Measurements from ENCODE around the gene DDX20. TPM values are rescaled to one million over a fixed set of nuclear protein-coding genes. Genes with fewer than 3 reads are reported as not detected.

Gene DDX20
- total RNA-seq, 1 donor from 2014 or later, result 18.6 TPM

DNA sequence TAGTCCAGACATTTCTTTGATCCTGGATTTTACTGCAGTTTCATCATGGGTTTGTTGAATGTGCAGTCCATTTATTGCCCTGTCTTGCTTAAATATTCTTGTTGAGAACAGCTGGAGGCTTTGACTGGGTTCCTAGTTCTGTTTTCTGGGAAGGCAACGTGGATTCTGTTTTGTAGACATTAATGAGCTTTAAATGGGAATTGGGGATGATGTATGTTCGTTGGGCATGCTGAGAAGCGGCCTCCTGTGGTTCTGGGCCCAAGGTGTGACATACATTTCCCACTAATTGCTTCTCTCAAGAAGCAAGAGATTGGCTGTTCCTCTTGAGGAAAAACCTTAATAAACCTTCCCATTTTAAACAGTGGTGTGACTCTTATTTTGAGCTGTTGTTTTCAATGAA lies 39.4 kb upstream of the DDX20 start:
- Mint-ChIP-seq H3K27ac (no peak overlapping the region), H3K9me3 (ENCODE audit: low read depth) (no peaks in the 10 kb centered on the region), H3K4me3 (ENCODE audit: low read depth) (no peak overlapping the region), H3K36me3 (ENCODE audit: insufficient read depth) (peaks cover 1% of the 10 kb centered on the region), H3K4me1 (ENCODE audit: low read depth) (no peaks in the 10 kb centered on the region), H3K27me3 (no peaks in the 10 kb centered on the region)
- TF ChIP-seq, protein P1, sequence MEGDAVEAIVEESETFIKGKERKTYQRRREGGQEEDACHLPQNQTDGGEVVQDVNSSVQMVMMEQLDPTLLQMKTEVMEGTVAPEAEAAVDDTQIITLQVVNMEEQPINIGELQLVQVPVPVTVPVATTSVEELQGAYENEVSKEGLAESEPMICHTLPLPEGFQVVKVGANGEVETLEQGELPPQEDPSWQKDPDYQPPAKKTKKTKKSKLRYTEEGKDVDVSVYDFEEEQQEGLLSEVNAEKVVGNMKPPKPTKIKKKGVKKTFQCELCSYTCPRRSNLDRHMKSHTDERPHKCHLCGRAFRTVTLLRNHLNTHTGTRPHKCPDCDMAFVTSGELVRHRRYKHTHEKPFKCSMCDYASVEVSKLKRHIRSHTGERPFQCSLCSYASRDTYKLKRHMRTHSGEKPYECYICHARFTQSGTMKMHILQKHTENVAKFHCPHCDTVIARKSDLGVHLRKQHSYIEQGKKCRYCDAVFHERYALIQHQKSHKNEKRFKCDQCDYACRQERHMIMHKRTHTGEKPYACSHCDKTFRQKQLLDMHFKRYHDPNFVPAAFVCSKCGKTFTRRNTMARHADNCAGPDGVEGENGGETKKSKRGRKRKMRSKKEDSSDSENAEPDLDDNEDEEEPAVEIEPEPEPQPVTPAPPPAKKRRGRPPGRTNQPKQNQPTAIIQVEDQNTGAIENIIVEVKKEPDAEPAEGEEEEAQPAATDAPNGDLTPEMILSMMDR (IDR thresholded peaks at IDR 0.05; ENCODE audit: unreplicated experiment), result no peak
- no peak for DNase-seq (ENCODE audit: low spot score, unreplicated experiment)

DNA sequence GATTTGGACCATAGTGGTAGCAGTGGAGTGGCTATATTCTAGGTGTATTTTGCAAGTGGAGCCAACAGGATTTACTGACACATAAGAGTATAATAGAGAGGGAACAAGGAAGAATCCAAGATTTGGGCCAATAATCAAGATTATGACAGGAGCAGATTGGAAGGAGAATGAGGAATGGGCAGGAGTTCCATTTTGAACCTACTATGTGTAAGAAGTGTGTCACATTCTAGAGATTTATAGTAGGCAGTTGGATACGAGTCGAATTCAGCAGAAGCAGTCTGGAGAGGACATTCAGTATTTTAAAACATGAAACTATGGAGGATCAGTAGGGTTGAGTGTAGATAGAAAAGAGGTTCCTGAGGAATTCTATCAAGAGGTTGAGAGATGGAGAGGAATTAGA lies 38.3 kb upstream of the DDX20 start:
- TF ChIP-seq, protein P1 (IDR thresholded peaks at IDR 0.05; ENCODE audit: unreplicated experiment), result no peak
- peaks cover 1% of the 10 kb centered on the region for H3K36me3 Mint-ChIP-seq (ENCODE audit: insufficient read depth)
- H3K27ac Mint-ChIP-seq, result no peak overlapping the region
- no peaks in the 10 kb centered on the region for H3K27me3 Mint-ChIP-seq
- H3K4me3 Mint-ChIP-seq (ENCODE audit: low read depth), result no peak overlapping the region
- no peak for DNase-seq (ENCODE audit: low spot score, unreplicated experiment)
- no peaks in the 10 kb centered on the region for H3K4me1 Mint-ChIP-seq (ENCODE audit: low read depth)
- H3K9me3 Mint-ChIP-seq (ENCODE audit: low read depth), result no peaks in the 10 kb centered on the region

GRCh38 chr1:111719135-111719534 lies 36.6 kb upstream of the DDX20 start:
- Mint-ChIP-seq H3K4me1 (ENCODE audit: low read depth) (no peaks in the 10 kb centered on the region), H3K27me3 (no peaks in the 10 kb centered on the region), H3K9me3 (ENCODE audit: low read depth) (no peaks in the 10 kb centered on the region), H3K4me3 (ENCODE audit: low read depth) (no peak overlapping the region), H3K36me3 (ENCODE audit: insufficient read depth) (peaks cover 1% of the 10 kb centered on the region), H3K27ac (no peak overlapping the region)
- TF ChIP-seq, protein P1 (IDR thresholded peaks at IDR 0.05; ENCODE audit: unreplicated experiment), result no peak
- no peak for DNase-seq (ENCODE audit: low spot score, unreplicated experiment)

- H3K27ac Mint-ChIP-seq, result no peak overlapping the region
- H3K4me3 Mint-ChIP-seq (ENCODE audit: low read depth), result no peak overlapping the region
- H3K9me3 Mint-ChIP-seq (ENCODE audit: low read depth), result no peaks in the 10 kb centered on the region
- no peaks in the 10 kb centered on the region for H3K4me1 Mint-ChIP-seq (ENCODE audit: low read depth)
- TF ChIP-seq, protein P1 (IDR thresholded peaks at IDR 0.05; ENCODE audit: unreplicated experiment), result no peak
- no peak for DNase-seq (ENCODE audit: low spot score, unreplicated experiment)
- no peaks in the 10 kb centered on the region for H3K27me3 Mint-ChIP-seq
- peaks cover 1% of the 10 kb centered on the region for H3K36me3 Mint-ChIP-seq (ENCODE audit: insufficient read depth)
These were observed 36.0 kb upstream of the DDX20 start for GRCh38 chr1:111719674-111720132.

DNA sequence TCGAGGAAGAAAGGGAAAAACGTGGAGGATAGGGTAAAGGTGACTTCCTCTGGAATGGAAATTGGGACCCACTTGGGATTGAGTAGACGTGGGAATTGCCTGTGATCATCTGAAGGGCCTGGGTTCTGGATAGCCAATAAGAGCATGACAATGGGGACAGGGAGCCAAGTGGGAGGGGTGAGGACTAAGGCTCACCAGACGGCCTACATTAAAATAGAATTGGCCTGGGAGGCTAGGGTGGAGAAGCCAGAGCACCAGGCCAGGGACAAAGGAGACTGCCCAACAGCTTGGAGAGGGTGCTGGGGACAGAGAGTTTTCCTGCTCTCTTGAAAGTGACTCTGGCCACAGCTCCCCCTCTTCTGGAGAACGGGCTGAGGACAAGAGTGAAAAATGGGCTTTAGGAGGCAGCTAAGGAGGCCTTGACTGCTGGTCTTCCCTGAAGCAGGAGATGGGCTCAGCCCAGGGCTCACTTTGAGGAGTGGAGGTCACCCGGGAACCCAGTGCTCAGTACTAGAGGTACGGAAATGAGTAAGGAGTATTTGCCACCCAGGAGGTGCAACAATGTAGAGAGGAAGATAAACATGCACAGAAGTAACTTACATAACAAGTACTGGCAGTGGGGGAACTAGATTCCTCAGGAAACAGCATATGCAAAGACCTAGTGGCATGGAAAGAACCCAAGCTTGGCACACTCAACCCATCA lies 35.3 kb upstream of the DDX20 start:
- Mint-ChIP-seq H3K4me1 (ENCODE audit: low read depth) (no peaks in the 10 kb centered on the region), H3K4me3 (ENCODE audit: low read depth) (no peak overlapping the region), H3K36me3 (ENCODE audit: insufficient read depth) (peaks cover 1% of the 10 kb centered on the region), H3K27ac (no peak overlapping the region), H3K9me3 (ENCODE audit: low read depth) (no peaks in the 10 kb centered on the region), H3K27me3 (no peaks in the 10 kb centered on the region)
- TF ChIP-seq, protein P1 (IDR thresholded peaks at IDR 0.05; ENCODE audit: unreplicated experiment), result no peak
- DNase-seq (ENCODE audit: low spot score, unreplicated experiment), result no peak

All from progenitor cell of endocrine pancreas (in vitro differentiated cells).